Endothelial cell of umbilical vein (primary cell): ENCODE data around the gene SIN3A. TPM values are rescaled to one million over a fixed set of nuclear protein-coding genes. Genes with fewer than 3 reads are reported as not detected.

Experiments
- BruUV-seq: library from RNA; stranded (reverse); fragments of 400-500 nt; replicated peaks from 2 replicates; lab custom pipeline; 2021; lab: Mats Ljungman, UMichigan
- CTCF ChIA-PET: fragments of 300-600, 350-600 bp; sonication (Branson Sonifier 250); formaldehyde crosslinking; loops from one replicate; lab custom pipeline; 2021; ENCODE audit warnings: antibody characterized with exemption, inconsistent platforms; lab: Charles Lee
- POLR2A ChIA-PET: fragments of 300-600, 350-600 bp; sonication (Branson Sonifier 250); formaldehyde crosslinking; loops from one replicate; lab custom pipeline; 2021; ENCODE audit warnings: antibody characterized with exemption, inconsistent platforms; lab: Charles Lee
- DNase-seq: peaks from one replicate; pipeline ENCODE4 v3.0.0-alpha.2; 2011; ENCODE audit warnings: low read depth, low spot score
- FAIRE-seq: peaks from 2 replicates; lab custom pipeline; 2011; peaks lifted over from hg19 to GRCh38; lab: Jason Lieb, UNC
- H2AFZ ChIP-seq: 2 replicates; pipeline ENCODE4 v1.6.0; 2012; ENCODE audit warnings: low read depth, low read length, control low read depth, inconsistent platforms
- H3K27ac ChIP-seq: 2 replicates; pipeline ENCODE4 v1.5.1; 2011; ENCODE audit warnings: low read depth, mild to moderate bottlenecking, control low read depth, low read length, moderate library complexity; ENCODE audit not compliant: insufficient read depth
- H3K27me3 ChIP-seq, 2 experiments: 2 replicates each; pipeline versions ENCODE4 v1.6.0 to v1.6.1; 2011; ENCODE audit warnings: low read length in 2 of 2, mixed read lengths in 1 of 2; ENCODE audit not compliant: control insufficient read depth in 2 of 2, insufficient read depth in 2 of 2
- H3K36me3 ChIP-seq, 2 experiments: 2 replicates in 1 of 2; 3 replicates in 1 of 2; pipeline ENCODE4 v1.5.1; 2011; ENCODE audit warnings: low read length in 2 of 2, mild to moderate bottlenecking in 1 of 2, moderate library complexity in 1 of 2; ENCODE audit not compliant: control insufficient read depth in 2 of 2, insufficient read depth in 2 of 2; ENCODE audit errors: extremely low read depth in 1 of 2
- H3K4me1 ChIP-seq: 3 replicates; pipeline ENCODE4 v1.5.1; 2011; ENCODE audit warnings: mild to moderate bottlenecking, low read length; ENCODE audit not compliant: control insufficient read depth, insufficient read depth; ENCODE audit errors: extremely low read depth
- H3K4me2 ChIP-seq: 2 replicates; pipeline ENCODE4 v1.6.1; 2011; ENCODE audit warnings: low read length, control low read depth, mixed read lengths; ENCODE audit not compliant: insufficient read depth
- H3K4me3 ChIP-seq, 3 experiments: fragments of 200-600 bp in 1 of 3; sonication (generic), shearing (Covaris generic) in 1 of 3; replicated peaks in 1 of 3; 2 replicates each; pipeline ENCODE4 v1.5.1; 2011 to 2016; ENCODE audit warnings: control low read depth in 3 of 3, low read length in 3 of 3, mild to moderate bottlenecking in 2 of 3, inconsistent platforms in 1 of 3, low read depth in 1 of 3, moderate library complexity in 1 of 3; ENCODE audit not compliant: insufficient read depth in 1 of 3
- H3K79me2 ChIP-seq: 2 replicates; pipeline ENCODE4 v1.6.0; 2012; ENCODE audit warnings: low read length, inconsistent platforms; ENCODE audit not compliant: control insufficient read depth, insufficient read depth
- H3K9ac ChIP-seq: replicated peaks from 2 replicates; pipeline ENCODE3; 2011; ENCODE audit warnings: low read length, control low read depth; ENCODE audit not compliant: insufficient read depth; ENCODE audit errors: extremely low read depth
- H3K9me1 ChIP-seq: replicated peaks from 3 replicates; pipeline ENCODE4 v1.6.0; 2011; ENCODE audit warnings: mild to moderate bottlenecking, low read length; ENCODE audit not compliant: control insufficient read depth, insufficient read depth; ENCODE audit errors: extremely low read depth
- H3K9me3 ChIP-seq: replicated peaks from 2 replicates; pipeline ENCODE4 v1.5.1; 2012; ENCODE audit warnings: low read length, inconsistent platforms; ENCODE audit not compliant: control insufficient read depth, insufficient read depth
- H4K20me1 ChIP-seq: replicated peaks from 2 replicates; pipeline ENCODE3; 2011; ENCODE audit warnings: mild to moderate bottlenecking, low read length; ENCODE audit not compliant: control insufficient read depth, insufficient read depth; ENCODE audit errors: extremely low read depth
- CTCF ChIP-seq, 2 donors: IDR thresholded peaks; 1 replicate in 1 of 2; 2 replicates in 1 of 2; pipeline ENCODE4 v1.5.1; 2011; ENCODE audit warnings: low read length in 2 of 2, mild to moderate bottlenecking in 2 of 2, moderate library complexity in 2 of 2, control low read depth in 1 of 2, inconsistent platforms in 1 of 2, low read depth in 1 of 2; ENCODE audit not compliant: insufficient read depth in 1 of 2; ENCODE audit errors: extremely low read depth in 1 of 2
- EZH2 ChIP-seq: IDR thresholded peaks from 2 replicates; pipeline ENCODE4 v1.6.1; 2012; ENCODE audit warnings: borderline replicate concordance, low read depth, mild to moderate bottlenecking, moderate library complexity, low read length, inconsistent platforms; ENCODE audit not compliant: severe bottlenecking
- FOS ChIP-seq: IDR thresholded peaks from 2 replicates; pipeline ENCODE4 v1.6.1; 2011; ENCODE audit warnings: mild to moderate bottlenecking, low read length, moderate library complexity, borderline replicate concordance; ENCODE audit not compliant: insufficient read depth
- GATA2 ChIP-seq: IDR thresholded peaks from 2 replicates; pipeline ENCODE4 v1.7.0; 2011; ENCODE audit warnings: low read depth, mild to moderate bottlenecking, moderate library complexity, mixed read lengths, low read length; ENCODE audit not compliant: insufficient read length, insufficient read depth
- JUN ChIP-seq: IDR thresholded peaks from 2 replicates; pipeline ENCODE4 v1.6.1; 2011; ENCODE audit warnings: borderline replicate concordance, low read depth; ENCODE audit not compliant: insufficient read length, insufficient read depth
- MAX ChIP-seq: IDR thresholded peaks from 2 replicates; pipeline ENCODE4 v1.6.1; 2011; ENCODE audit not compliant: insufficient read depth, insufficient read length
- MYC ChIP-seq: IDR thresholded peaks from one replicate; pipeline ENCODE4 v1.6.1; 2011; ENCODE audit warnings: mild to moderate bottlenecking, low read depth, low read length
- POLR2A ChIP-seq: IDR thresholded peaks from 2 replicates; pipeline ENCODE4 v1.6.1; 2012; ENCODE audit warnings: low read depth, mild to moderate bottlenecking, control low read depth, low read length
- POLR2AphosphoS5 ChIP-seq: IDR thresholded peaks from 2 replicates; pipeline ENCODE4 v1.6.1; 2012; ENCODE audit warnings: low read depth, mild to moderate bottlenecking, control low read depth, low read length, moderate library complexity; ENCODE audit not compliant: insufficient read depth
- dilution Hi-C: fragments of 300-500 bp; cut with MboI; formaldehyde crosslinking; loops from one replicate; pipeline ENCODE4 v1.15.0; 2019; ENCODE audit warnings: low sequenced_read_pairs; ENCODE audit not compliant: extremely low pct_ligation_motif_present
- intact Hi-C: fragments of 100-400 bp; cut with micrococcal nuclease; formaldehyde crosslinking; loops from one replicate; pipeline ENCODE4 v1.10.0; 2022
- polyA plus RNA-seq, 4 experiments: library from polyadenylated mRNA; depleted of rRNA in 3 of 4; stranded (reverse) in 3 of 4; unstranded in 1 of 4; fragments of >200 nt; gene quantifications; 2 replicates each; pipeline versions ENCODE4 v1.2.1 to v1.2.3, GENCODE V29; 2011 to 2012; ENCODE audit warnings: missing spikeins in 1 of 4
- total RNA-seq: library from RNA; stranded (reverse); gene quantifications from 2 replicates; pipeline ENCODE4 v1.2.3, GENCODE V29; 2021

SIN3A gene
- total and polyA plus RNA-seq, 2 donors (not counting 3 experiments of a cell fraction or from before 2014, with no cell fraction given), result 30.6 to 44.5 TPM

DNA sequence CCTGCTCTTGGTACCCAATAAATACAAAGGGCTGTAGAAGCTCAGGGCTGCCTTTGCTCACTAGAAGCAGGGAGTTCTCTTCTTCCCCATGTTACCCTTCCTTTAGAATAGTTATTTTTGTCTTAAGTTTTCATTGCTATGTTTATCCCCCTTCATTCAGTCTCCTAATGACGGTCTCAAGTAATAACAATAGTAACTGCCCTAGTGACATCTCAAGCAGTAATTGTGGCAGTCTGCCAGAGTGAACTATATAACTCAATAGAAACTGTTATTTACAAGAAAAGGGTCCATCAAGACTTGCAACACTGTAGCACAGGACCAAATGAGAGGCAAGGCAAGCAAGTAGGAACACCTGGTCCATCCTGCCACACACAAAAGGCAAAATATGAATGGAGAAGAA is 32.5 kb upstream of the SIN3A start:
- Histone ChIP-seq H3K79me2 (no peaks in the 10 kb centered on the region), H4K20me1 (no peaks in the 10 kb centered on the region), H3K9me1 (no peaks in the 10 kb centered on the region), H3K4me2 (peak overlapping the region; percentile 55), H3K4me1 (peaks cover 19% of the 10 kb centered on the region), H3K27me3 (no peaks in the 10 kb centered on the region), H3K27ac (peak overlapping the region; percentile 22), H3K4me3 (no peak overlapping the region), H3K9ac (no peak overlapping the region), H3K36me3 (peaks cover 0 to 4% of the 10 kb centered on the region in 2 experiments), H3K9me3 (no peaks in the 10 kb centered on the region), H2AFZ (no peak overlapping the region)
- peak; percentile 58 for FAIRE-seq
- ChIA-PET CTCF (no interaction called here), POLR2A (interaction anchor here (0.6 kb wide), 1 partner anchor 566 kb away, joined by 4 read pairs; no protein-coding TSS in a partner anchor)
- intact Hi-C loops (no loop called here), dilution Hi-C loops (no loop called here)
- TF ChIP-seq FOS (no peak), POLR2A (no peak), GATA2 (no peak), EZH2 (no peak), JUN (no peak), CTCF (IDR thresholded peaks at IDR 0.05; ENCODE audit: extremely low read depth in 1 of 2, insufficient read depth in 1 of 2, low read depth in 1 of 2, low read length in 2 of 2) (no peak), POLR2AphosphoS5 (no peak), MYC (no peak), MAX (no peak)
- no TSS peak for BruUV-seq
- DNase-seq, result peak; percentile 83
